GM20000 (cell line): Measurements from ENCODE around the gene MED15.

ENCODE experiments used
- DNase-seq: peaks from one replicate; pipeline ENCODE4 v3.0.0; 2012; ENCODE audit warnings: low spot score
- TF ChIP-seq, protein P1 (sequence below): IDR thresholded peaks from 2 replicates; pipeline ENCODE4 v1.5.1; 2012; ENCODE audit warnings: mild to moderate bottlenecking, control low read depth; ENCODE audit errors: extremely low read depth, missing control alignments

The MED15 gene

DNA sequence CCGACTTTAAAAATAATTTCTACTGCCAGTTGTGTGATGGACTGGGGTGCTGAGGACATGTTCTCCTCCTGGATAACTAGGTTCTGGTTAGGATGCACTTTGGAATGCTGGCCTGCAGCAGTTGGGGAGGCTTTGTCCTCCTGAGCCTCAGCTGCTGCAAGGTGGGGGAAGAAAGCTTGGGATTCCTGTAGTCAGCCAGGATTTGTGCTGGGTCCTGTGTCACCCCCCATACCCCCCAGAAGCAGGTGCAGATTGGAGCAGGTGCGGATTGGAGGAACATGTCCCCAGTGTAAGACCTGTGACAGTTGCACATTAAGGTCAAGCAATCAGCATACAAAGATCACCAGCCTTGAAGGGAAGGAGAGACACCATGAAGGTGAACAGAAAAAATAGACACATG, 51.1 kb downstream of the MED15 start:
- no peak for DNase-seq

DNA sequence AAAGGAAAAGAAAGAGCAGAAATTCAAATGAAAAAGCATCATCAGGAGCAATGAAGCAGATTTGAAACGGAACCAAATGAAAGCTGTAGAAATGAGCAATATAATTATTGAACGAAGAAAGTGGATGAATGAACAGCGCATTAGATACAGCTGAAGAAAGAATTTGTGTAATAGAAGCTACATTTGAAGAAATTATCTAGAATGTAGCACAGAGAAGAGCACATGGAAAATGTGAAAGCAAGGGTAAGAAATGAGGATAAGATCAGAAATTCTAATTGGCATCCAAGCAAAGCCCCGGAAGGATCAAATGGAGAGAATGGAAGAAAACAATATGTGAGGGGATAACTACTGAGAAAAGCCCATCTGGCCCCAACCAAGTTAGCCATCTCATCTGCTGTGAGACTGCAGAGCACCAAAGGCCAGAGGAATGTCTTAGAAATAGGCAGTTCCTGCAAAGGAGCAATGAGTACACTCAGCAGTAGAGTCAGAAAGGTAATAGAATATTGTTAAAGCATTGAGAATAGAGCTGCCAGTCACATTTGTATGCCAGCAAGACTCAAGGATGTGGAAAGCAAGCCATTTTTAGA, 51.9 kb downstream of the MED15 start:
- TF ChIP-seq, protein P1, sequence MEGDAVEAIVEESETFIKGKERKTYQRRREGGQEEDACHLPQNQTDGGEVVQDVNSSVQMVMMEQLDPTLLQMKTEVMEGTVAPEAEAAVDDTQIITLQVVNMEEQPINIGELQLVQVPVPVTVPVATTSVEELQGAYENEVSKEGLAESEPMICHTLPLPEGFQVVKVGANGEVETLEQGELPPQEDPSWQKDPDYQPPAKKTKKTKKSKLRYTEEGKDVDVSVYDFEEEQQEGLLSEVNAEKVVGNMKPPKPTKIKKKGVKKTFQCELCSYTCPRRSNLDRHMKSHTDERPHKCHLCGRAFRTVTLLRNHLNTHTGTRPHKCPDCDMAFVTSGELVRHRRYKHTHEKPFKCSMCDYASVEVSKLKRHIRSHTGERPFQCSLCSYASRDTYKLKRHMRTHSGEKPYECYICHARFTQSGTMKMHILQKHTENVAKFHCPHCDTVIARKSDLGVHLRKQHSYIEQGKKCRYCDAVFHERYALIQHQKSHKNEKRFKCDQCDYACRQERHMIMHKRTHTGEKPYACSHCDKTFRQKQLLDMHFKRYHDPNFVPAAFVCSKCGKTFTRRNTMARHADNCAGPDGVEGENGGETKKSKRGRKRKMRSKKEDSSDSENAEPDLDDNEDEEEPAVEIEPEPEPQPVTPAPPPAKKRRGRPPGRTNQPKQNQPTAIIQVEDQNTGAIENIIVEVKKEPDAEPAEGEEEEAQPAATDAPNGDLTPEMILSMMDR = no peak

More for the DNA sequence above, 51.1 kb downstream of the MED15 start:
- TF ChIP-seq, protein P1 = no peak

DNA sequence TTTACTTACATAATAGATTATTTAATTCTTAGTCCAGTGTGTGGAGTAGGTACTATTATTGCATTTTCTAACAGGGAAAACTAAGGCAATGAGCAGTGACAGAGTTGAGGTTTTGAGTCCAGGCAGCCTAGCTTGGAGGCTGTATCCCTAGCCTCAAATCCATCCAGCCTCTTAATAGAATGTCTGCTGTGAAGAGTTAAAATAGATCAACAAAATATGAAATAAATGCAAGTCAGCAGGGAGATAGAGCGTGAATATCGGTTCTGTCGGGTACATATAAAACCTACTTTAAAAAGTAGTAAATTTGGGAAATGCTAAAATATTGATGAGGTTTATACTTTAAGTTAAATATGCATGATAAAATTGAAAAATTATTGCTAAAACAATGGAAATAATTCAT, 53.3 kb downstream of the MED15 start:
- DNase-seq = no peak
- TF ChIP-seq, protein P1 = no peak

More for the DNA sequence above, 51.9 kb downstream of the MED15 start:
- DNase-seq = no peak

DNA sequence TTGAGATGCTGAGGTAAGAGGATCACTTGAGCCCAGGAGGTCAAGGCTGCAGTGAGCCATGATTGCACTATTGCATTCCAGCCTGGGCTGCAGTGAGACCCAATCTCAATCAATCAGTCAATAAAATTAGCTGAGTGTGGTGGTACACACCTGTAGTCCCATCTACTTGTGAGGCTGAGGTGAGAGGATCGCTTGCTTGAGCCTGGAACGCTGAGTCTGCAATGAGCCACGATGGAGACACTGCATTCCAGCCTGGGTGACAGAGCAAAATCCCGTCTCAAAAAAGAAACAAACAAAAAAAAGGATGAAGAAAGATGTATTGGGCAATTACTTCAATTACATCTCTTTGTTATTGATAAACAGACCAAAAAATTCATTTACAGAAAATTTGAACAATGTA, 54.5 kb downstream of the MED15 start:
- DNase-seq = no peak
- TF ChIP-seq, protein P1 = no peak

DNA sequence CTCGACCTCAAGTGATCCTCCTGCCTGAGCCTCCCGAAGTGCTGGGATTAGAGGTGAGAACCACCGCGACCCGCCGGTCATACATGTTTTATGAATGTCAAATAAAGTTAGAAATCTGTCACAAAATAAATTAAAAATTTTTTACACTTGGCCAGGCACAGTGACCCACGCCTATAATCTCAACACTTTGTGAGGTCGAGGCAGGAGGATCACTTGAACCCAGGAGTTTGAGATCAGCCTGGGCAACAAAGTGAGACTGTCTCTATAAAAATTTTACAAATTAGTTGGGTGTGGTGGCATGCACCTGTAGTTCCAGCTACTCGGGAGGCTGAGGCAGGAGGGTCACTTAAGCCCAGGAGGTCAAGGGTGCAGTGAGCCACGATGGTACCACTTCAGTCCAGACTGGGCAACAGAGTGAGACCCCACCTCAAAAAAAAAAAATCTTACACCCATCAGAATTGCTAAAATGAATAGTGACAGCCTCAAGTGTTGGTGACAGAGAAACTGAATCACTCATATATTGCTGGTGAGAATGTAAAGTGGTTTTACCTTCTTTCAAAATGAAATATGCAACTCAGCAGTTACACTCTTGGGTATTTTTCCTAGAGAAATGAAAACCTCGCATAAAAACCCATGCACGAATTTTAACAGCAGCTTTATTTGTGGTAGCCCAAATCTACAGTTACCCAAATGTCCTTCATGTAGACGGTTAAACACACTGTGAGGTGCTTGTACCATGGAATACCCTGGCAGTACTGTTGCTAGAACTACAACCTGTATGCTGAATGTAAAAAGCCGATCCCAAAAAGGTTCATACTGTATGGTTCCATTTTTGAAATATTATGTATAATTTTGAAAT, 55.4 kb downstream of the MED15 start:
- TF ChIP-seq, protein P1 = no peak
- DNase-seq = no peak

DNA sequence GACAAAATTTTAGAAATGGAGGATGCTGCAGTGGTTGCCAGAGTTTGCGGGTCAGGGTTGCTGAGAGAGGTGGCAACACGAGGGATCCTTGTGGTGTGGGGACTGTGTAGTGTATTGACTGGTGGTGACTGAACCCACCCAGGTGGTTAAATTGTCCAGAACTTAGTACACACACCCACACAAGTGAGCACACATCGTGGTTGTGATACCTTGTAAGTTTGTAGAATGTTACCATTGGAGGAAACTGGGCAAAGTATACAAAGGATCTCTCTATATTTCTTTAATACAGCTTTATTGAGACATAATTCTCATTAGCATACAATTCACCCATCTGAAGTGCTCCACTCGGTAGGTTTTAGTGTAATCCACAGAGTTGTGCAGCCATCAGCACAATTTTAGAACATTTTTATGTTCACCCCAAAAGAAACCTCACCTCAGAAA, 56.1 kb downstream of the MED15 start:
- DNase-seq = no peak
- TF ChIP-seq, protein P1 = no peak

DNA sequence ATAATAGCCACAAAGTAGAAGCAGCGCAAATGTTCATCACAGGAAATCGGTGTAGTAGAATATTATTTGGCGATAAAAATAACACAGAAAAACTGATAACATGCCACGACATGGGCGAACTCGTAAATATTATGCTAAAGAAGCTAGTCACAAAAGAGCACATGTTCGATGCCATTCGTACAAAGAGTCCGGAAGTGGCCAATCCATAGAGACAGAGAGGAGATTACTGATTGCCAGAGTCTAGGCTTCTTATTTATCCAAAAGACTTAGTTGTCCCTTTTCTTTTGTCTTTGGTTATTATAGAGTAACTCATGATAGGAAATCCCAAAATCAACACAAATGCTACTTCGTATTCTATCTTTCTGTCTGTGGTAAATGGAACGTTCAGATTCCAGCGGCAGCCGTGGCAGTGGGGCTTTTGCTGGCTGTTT, 56.5 kb downstream of the MED15 start:
- no peak for DNase-seq
- TF ChIP-seq, protein P1 = no peak
